Heart left ventricle (tissue), 13 donors: Measurements from ENCODE around the gene PSMG4.

Source experiments
- CTCF ChIP-seq, 12 donors: fragments of 200-600 bp; sonication (generic) in 4 of 12; IDR thresholded peaks; one replicate each; pipeline versions ENCODE4 v1.5.0 to v1.8.0; 2018 to 2022; ENCODE audit warnings: antibody characterized with exemption in 12 of 12, mild to moderate bottlenecking in 5 of 12
- POLR2A ChIP-seq, 2 donors: fragments of 450-650 bp; IDR thresholded peaks; one replicate each; pipeline ENCODE4 v1.6.1; 2017; ENCODE audit warnings: antibody characterized with exemption in 2 of 2, mild to moderate bottlenecking in 2 of 2, moderate library complexity in 2 of 2
- donor health status: ischemic (EF 13 %, LVEDD 7.1; RV severe dilation, severe dysfunction).
- donor health status: DM: no; HTN: yes; CAD: no.
- donor health status: DM: no; HTN: no; CAD: no.
- donor health status: ischemic (EF 25% LVEDD 6.9; RV normal size, moderate dysfunction).
- donor health status: ischemic (EF 25% LVEDD 5.7; RV mildly dilated, moderate dysfunction).
- donor health status: ischemic (EF 35%, LVEDD 5.7; RV mildly dilated, moderate dysfunction).
- donor health status: nonischemic (EF 11% LVEDD 7.7; RV severe dilation, severe dysfunction).
- donor health status: DM: yes; HTN: yes; CAD: no.
- donor health status: PGD.
- donor health status: ischemic (EF 29% LVEDD 5.4; RV normal size, mild dysfunction).
- donor health status: nonischemic (EF 23%, LVEDD 6.1; RV moderate dilation, normal function).

GRCh38 chr6:3297909-3298308 is 39.2 kb downstream of the PSMG4 start:
- no peak for TF ChIP-seq CTCF (IDR thresholded peaks at IDR 0.05)
- TF ChIP-seq POLR2A (IDR thresholded peaks at IDR 0.05), result no peak
